Mesothelial cell of epicardium (in vitro differentiated cells): Measurements from ENCODE around the gene TENM4. TPM values are rescaled to one million over a fixed set of nuclear protein-coding genes. Genes with fewer than 3 reads are reported as not detected.
A peak's percentile ranks its signal among the peaks of the same experiment; 100 is the strongest.

Experiments used
- DNase-seq, 2 experiments: peaks; one replicate each; pipeline ENCODE4 v3.0.0; 2021; ENCODE audit warnings: low spot score in 2 of 2; ENCODE audit not compliant: unreplicated experiment in 2 of 2
- H3K27ac Mint-ChIP-seq: 2 replicates; pipeline ENCODE4 v1.8.0; 2021; ENCODE audit warnings: mixed read lengths
- H3K27me3 Mint-ChIP-seq: 2 replicates; pipeline ENCODE4 v1.8.0; 2021; ENCODE audit warnings: low read depth, mixed read lengths
- H3K36me3 Mint-ChIP-seq: 2 replicates; pipeline ENCODE4 v1.8.0; 2021; ENCODE audit warnings: mixed read lengths
- H3K4me1 Mint-ChIP-seq: 2 replicates; pipeline ENCODE4 v1.8.0; 2021; ENCODE audit warnings: mixed read lengths
- H3K4me3 Mint-ChIP-seq: 2 replicates; pipeline ENCODE4 v1.8.0; 2021; ENCODE audit warnings: mild to moderate bottlenecking, moderate library complexity, mixed read lengths
- H3K9me3 Mint-ChIP-seq: 2 replicates; pipeline ENCODE4 v1.8.0; 2021; ENCODE audit warnings: mixed read lengths
- CTCF ChIP-seq: fragments of 200-600 bp; sonication (generic); IDR thresholded peaks from one replicate; pipeline ENCODE4 v1.5.0; 2021; ENCODE audit warnings: antibody characterized with exemption; ENCODE audit not compliant: unreplicated experiment
- total RNA-seq: library from RNA; stranded (reverse); gene quantifications from 3 replicates; pipeline ENCODE4 v1.2.1, GENCODE V29; 2021

The TENM4 gene
- total RNA-seq, 1 donor from 2014 or later, result 187 TPM

- Mint-ChIP-seq H3K27me3 (no peaks in the 10 kb centered on the region), H3K9me3 (no peaks in the 10 kb centered on the region), H3K36me3 (no peaks in the 10 kb centered on the region), H3K4me1 (peaks cover 7% of the 10 kb centered on the region), H3K27ac (no peak overlapping the region), H3K4me3 (no peak overlapping the region)
- DNase-seq, result no peak
- TF ChIP-seq CTCF, result no peak
Observed at GRCh38 chr11:79342236-79342635, 98.6 kb downstream of the TENM4 start.

- H3K27me3 Mint-ChIP-seq, result no peaks in the 10 kb centered on the region
- DNase-seq, result no peak
Observed at GRCh38 chr11:79340535-79340934, 100.3 kb downstream of the TENM4 start.

GRCh38 chr11:79336797-79337517 lies 103.9 kb downstream of the TENM4 start:
- DNase-seq, result no peak
- Mint-ChIP-seq H3K27me3 (no peaks in the 10 kb centered on the region), H3K4me3 (no peak overlapping the region), H3K36me3 (no peaks in the 10 kb centered on the region), H3K4me1 (peaks cover 3% of the 10 kb centered on the region), H3K27ac (peak overlapping the region; percentile 13), H3K9me3 (no peaks in the 10 kb centered on the region)
- no peak for TF ChIP-seq CTCF

More at GRCh38 chr11:79340535-79340934, 100.3 kb downstream of the TENM4 start:
- Mint-ChIP-seq H3K27ac (no peak overlapping the region), H3K4me3 (no peak overlapping the region), H3K36me3 (no peaks in the 10 kb centered on the region), H3K4me1 (peaks cover 7% of the 10 kb centered on the region), H3K9me3 (no peaks in the 10 kb centered on the region)
- no peak for TF ChIP-seq CTCF

- no peak overlapping the region for H3K4me3 Mint-ChIP-seq
- H3K36me3 Mint-ChIP-seq, result no peaks in the 10 kb centered on the region
- no peak for TF ChIP-seq CTCF
- no peaks in the 10 kb centered on the region for H3K9me3 Mint-ChIP-seq
- H3K27ac Mint-ChIP-seq, result no peak overlapping the region
- DNase-seq, result no peak
- H3K27me3 Mint-ChIP-seq, result no peaks in the 10 kb centered on the region
- H3K4me1 Mint-ChIP-seq, result peaks cover 15% of the 10 kb centered on the region
Observed at GRCh38 chr11:79335681-79336080, 105.1 kb downstream of the TENM4 start.

- Mint-ChIP-seq H3K36me3 (no peaks in the 10 kb centered on the region), H3K4me1 (peaks cover 18% of the 10 kb centered on the region), H3K27me3 (no peaks in the 10 kb centered on the region), H3K27ac (no peak overlapping the region), H3K4me3 (no peak overlapping the region), H3K9me3 (no peaks in the 10 kb centered on the region)
- no peak for DNase-seq
- no peak for TF ChIP-seq CTCF
Observed at GRCh38 chr11:79333355-79333754, 107.5 kb downstream of the TENM4 start.
